GOT3 (cell line): ENCODE measurements around the gene ACSBG1.

ENCODE experiments used
- DNase-seq: peaks from one replicate; lab custom pipeline; 2025; ENCODE audit warnings: mixed read lengths; lab: John Stamatoyannopoulos, UW

Gene ACSBG1

GRCh38 chr15:78220713-78221112 lies 13.7 kb downstream of the ACSBG1 start:
- DNase-seq: no peak

- DNase-seq: no peak
Observed at GRCh38 chr15:78216276-78217104, 17.9 kb downstream of the ACSBG1 start.

- DNase-seq: no peak
Observed at GRCh38 chr15:78213956-78214355, 20.4 kb downstream of the ACSBG1 start.

GRCh38 chr15:78213425-78213750 lies 21.0 kb downstream of the ACSBG1 start:
- no peak for DNase-seq

- DNase-seq: peak; percentile 29
Observed at GRCh38 chr15:78212546-78213424, 21.6 kb downstream of the ACSBG1 start.

- no peak for DNase-seq
Observed at GRCh38 chr15:78212008-78212407, 22.4 kb downstream of the ACSBG1 start.

- DNase-seq: no peak
Observed at GRCh38 chr15:78211189-78211921, 23.0 kb downstream of the ACSBG1 start.

- no peak for DNase-seq
Observed at GRCh38 chr15:78210349-78210717, 24.0 kb downstream of the ACSBG1 start.

GRCh38 chr15:78209646-78210348 lies 24.6 kb downstream of the ACSBG1 start:
- DNase-seq: no peak

GRCh38 chr15:78208887-78209645 lies 25.3 kb downstream of the ACSBG1 start:
- DNase-seq: no peak

- DNase-seq: no peak
Observed at GRCh38 chr15:78208341-78208844, 26.0 kb downstream of the ACSBG1 start.

- DNase-seq: no peak
Observed at GRCh38 chr15:78207641-78208340, 26.6 kb downstream of the ACSBG1 start.

GRCh38 chr15:78207110-78207458 lies 27.3 kb downstream of the ACSBG1 start:
- DNase-seq: no peak

GRCh38 chr15:78206326-78207109 lies 27.8 kb downstream of the ACSBG1 start:
- no peak for DNase-seq

- no peak for DNase-seq
Observed at GRCh38 chr15:78205856-78206255, 28.5 kb downstream of the ACSBG1 start.

GRCh38 chr15:78205337-78205736 lies 29.0 kb downstream of the ACSBG1 start:
- no peak for DNase-seq

- no peak for DNase-seq
Observed at GRCh38 chr15:78204351-78205309, 29.7 kb downstream of the ACSBG1 start.
